Astrocyte of the spinal cord (primary cell): ENCODE data around the gene FHIT.

Experiments used
- DNase-seq: peaks from one replicate; pipeline ENCODE4 v3.0.0; 2011; ENCODE audit warnings: low read depth, low spot score
- H3K4me3 ChIP-seq: 2 replicates; pipeline ENCODE4 v1.5.1; 2011; ENCODE audit warnings: low read depth, mild to moderate bottlenecking, low read length, moderate library complexity
- CTCF ChIP-seq: IDR thresholded peaks from 2 replicates; pipeline ENCODE4 v1.5.1; 2012; ENCODE audit warnings: low read depth, mild to moderate bottlenecking, low read length, inconsistent platforms
- in situ Hi-C: cut with HindIII; loops from 2 replicates; pipeline ENCODE4 v1.10.0; 2017; ENCODE audit warnings: low sequenced_read_pairs

Gene FHIT

GRCh38 chr3:59920822-59921221 lies 1330.4 kb downstream of the FHIT start:
- H3K4me3 ChIP-seq = no peak overlapping the region
- no peak for TF ChIP-seq CTCF
- DNase-seq = no peak
- in situ Hi-C loops = no loop called here

GRCh38 chr3:59919586-59919985 lies 1331.7 kb downstream of the FHIT start:
- in situ Hi-C loops = no loop called here
- DNase-seq = no peak
- no peak overlapping the region for H3K4me3 ChIP-seq
- no peak for TF ChIP-seq CTCF

GRCh38 chr3:59914251-59914650 lies 1337.0 kb downstream of the FHIT start:
- DNase-seq = no peak
- in situ Hi-C loops = no loop called here
- no peak overlapping the region for H3K4me3 ChIP-seq
- TF ChIP-seq CTCF = no peak

GRCh38 chr3:59913645-59914044 lies 1337.6 kb downstream of the FHIT start:
- DNase-seq = no peak
- in situ Hi-C loops = no loop called here
- no peak overlapping the region for H3K4me3 ChIP-seq
- no peak for TF ChIP-seq CTCF

- TF ChIP-seq CTCF = no peak
- peak; percentile 1 for DNase-seq
- in situ Hi-C loops = no loop called here
- H3K4me3 ChIP-seq = no peak overlapping the region
Observed at GRCh38 chr3:59908701-59909100, 1342.6 kb downstream of the FHIT start.

GRCh38 chr3:59908280-59908679 lies 1343.0 kb downstream of the FHIT start:
- DNase-seq = no peak
- H3K4me3 ChIP-seq = no peak overlapping the region
- TF ChIP-seq CTCF = no peak
- in situ Hi-C loops = no loop called here

- DNase-seq = no peak
- no peak overlapping the region for H3K4me3 ChIP-seq
- in situ Hi-C loops = no loop called here
- TF ChIP-seq CTCF = no peak
Observed at GRCh38 chr3:59904296-59904695, 1347.0 kb downstream of the FHIT start.
